ENCODE measurements around the gene RNF225. TPM values are rescaled to one million over a fixed set of nuclear protein-coding genes. Genes with fewer than 3 reads are reported as not detected.

RNF225 gene
- total and polyA plus RNA-seq, 9 of the 15 experiments (the other 6 are each of a cell fraction or from before 2014, with no cell fraction given): 0.33 TPM; not detected in 8

GRCh38 chr19:58361900-58362271 is 33.6 kb upstream of the RNF225 start (continued):
- TF ChIP-seq E2F4 (CRISPR knock-in tag; IDR thresholded peaks at IDR 0.05; ENCODE audit: low read depth) (peak; percentile 72), GATAD2A (IDR thresholded peaks at IDR 0.05) (0 out of 2 replicates have a peak, but pooled peaks have one; percentile 28), MAFK (IDR thresholded peaks at IDR 0.05; ENCODE audit: low read length) (no peak), SRSF3 (IDR thresholded peaks at IDR 0.05; ENCODE audit: insufficient read depth, low read length) (0 out of 2 replicates have a peak, but pooled peaks have one; percentile 68), ZBTB2 (IDR thresholded peaks at IDR 0.05) (peak; percentile 67; the same call in 1 of the 2 replicates), CBX5 (IDR thresholded peaks at IDR 0.05; ENCODE audit: borderline replicate concordance, low read depth) (0 out of 2 replicates have a peak, but pooled peaks have one; percentile 7), OTX1 (CRISPR knock-in tag; IDR thresholded peaks at IDR 0.05) (peak; percentile 55; the same call in 1 of the 2 replicates), CREBBP (IDR thresholded peaks at IDR 0.05; ENCODE audit: low read depth, low read length) (no peak), NKRF (IDR thresholded peaks at IDR 0.05; ENCODE audit: borderline replicate concordance) (no peak), TFAP4 (CRISPR knock-in tag; IDR thresholded peaks at IDR 0.05; ENCODE audit: borderline replicate concordance) (peak; percentile 82; the same call in 1 of the 2 replicates), MITF (IDR thresholded peaks at IDR 0.05) (no peak), BCOR (IDR thresholded peaks at IDR 0.05) (no peak), SMAD2 (IDR thresholded peaks at IDR 0.05; ENCODE audit: low read depth, low read length) (no peak), FOXJ2 (tag; IDR thresholded peaks at IDR 0.05) (0 out of 2 replicates have a peak, but pooled peaks have one; percentile 22), ILF3 (IDR thresholded peaks at IDR 0.05; ENCODE audit: borderline replicate concordance) (no peak), AFF4 (CRISPR knock-in tag; IDR thresholded peaks at IDR 0.05) (peak; percentile 92; the same call in 1 of the 2 replicates), ZNF274 (IDR thresholded peaks at IDR 0.05; ENCODE audit: borderline replicate concordance, low read depth, low read length) (no peak), POU5F1 (IDR thresholded peaks at IDR 0.05; ENCODE audit: borderline replicate concordance, low read depth, low read length, partially characterized antibody) (no peak)
